Measurements from ENCODE around the gene SEPTIN8. TPM values are rescaled to one million over a fixed set of nuclear protein-coding genes. Genes with fewer than 3 reads are reported as not detected.

The SEPTIN8 gene
- total and polyA plus RNA-seq, 2 donors (not counting 1 experiment from before 2014, with no cell fraction given) = 4.0 to 5.9 TPM

GRCh38 chr5:132776131-132776937 lies 705 bp downstream of the SEPTIN8 start:
- CTCF ChIA-PET = interaction anchor here (1.0 kb wide), 1 partner anchor 390 kb away, joined by 3 read pairs; no protein-coding TSS in a partner anchor

More at GRCh38 chr5:132776131-132776937, 705 bp downstream of the SEPTIN8 start:
- H3K9me3 ChIP-seq (ENCODE audit: control extremely low read depth in 1 of 3, control insufficient read depth in 2 of 3, insufficient read depth in 1 of 3, low read length in 2 of 3) = peaks cover 0 to 9% (median 2%) of the 10 kb centered on the region in 3 donors
- DNase-seq = peak; percentile 47
- intact Hi-C loops (cut with micrococcal nuclease) = no loop called here
- H3K4me3 Mint-ChIP-seq = peak overlapping the region; percentile 75
- H3K27me3 ChIP-seq (replicated peaks in 1 of 4; ENCODE audit: control extremely low read depth in 1 of 4, control insufficient read depth in 3 of 4, insufficient read depth in 4 of 4, low read length in 3 of 4) = peaks cover 2 to 40% (median 29%) of the 10 kb centered on the region in 4 experiments
- H3K4me1 ChIP-seq (ENCODE audit: control insufficient read depth in 2 of 2, insufficient read depth in 2 of 2, low read length in 2 of 2) = peaks cover 14 to 16% of the 10 kb centered on the region in 2 donors
- no peaks in the 10 kb centered on the region for H4K20me1 ChIP-seq (ENCODE audit: control insufficient read depth, insufficient read depth, low read length, poor library complexity, severe bottlenecking)
- WGBS (ENCODE audit: insufficient coverage) = 20% methylated on average over 37 of the region's 39 CpGs
- H3K4me2 ChIP-seq (replicated peaks; ENCODE audit: low read depth, low read length, poor library complexity, severe bottlenecking) = peak overlapping the region; percentile 96
- peak overlapping the region; percentile 80 for H2AFZ ChIP-seq (ENCODE audit: insufficient read depth, low read depth, low read length, poor library complexity, severe bottlenecking)
- H3K36me3 ChIP-seq (replicated peaks in 1 of 2; ENCODE audit: control extremely low read depth in 1 of 2, control insufficient read depth in 1 of 2, extremely low read depth in 1 of 2, insufficient read depth in 2 of 2, low read length in 1 of 2) = no peaks in the 10 kb centered on the region
- peaks cover 29% of the 10 kb centered on the region for H3K27me3 Mint-ChIP-seq
- no peak overlapping the region for H3K27ac ChIP-seq (ENCODE audit: low read length in 2 of 2)
- H3K9ac ChIP-seq (ENCODE audit: low read length) = peak overlapping the region; percentile 78
- peaks cover 8% of the 10 kb centered on the region for H3K4me1 Mint-ChIP-seq
- peak overlapping the region in 4 of 5 experiments; percentile 17 to 82 (median 64) for H3K4me3 ChIP-seq (ENCODE audit: control extremely low read depth in 1 of 5, extremely low read depth in 1 of 5, insufficient read depth in 1 of 5, low read depth in 2 of 5, low read length in 4 of 5)
- POLR2A ChIA-PET = interaction anchor here (0.5 to 0.6 kb wide), 2 partner anchors 10 to 199 kb away, joined by 3 to 7 read pairs; no protein-coding TSS in a partner anchor
- TF ChIP-seq CTCF (IDR thresholded peaks at IDR 0.05) (no peak), EZH2 (IDR thresholded peaks at IDR 0.05; ENCODE audit: borderline replicate concordance, insufficient read depth, low read depth, low read length, poor library complexity, severe bottlenecking) (no peak)
- no peak for ATAC-seq (ENCODE audit: low read depth)
- H3K9me3 Mint-ChIP-seq (ENCODE audit: insufficient read depth) = no peaks in the 10 kb centered on the region
- H3K27ac Mint-ChIP-seq = no peak overlapping the region
- H3K79me2 ChIP-seq (ENCODE audit: control insufficient read depth, insufficient read depth, low read length) = no peaks in the 10 kb centered on the region
